Measurements from ENCODE around the gene CDK18.
"Not testable (repeated sequence)": the region's sequence is repeated elsewhere in the genome, so short reads cannot be mapped to it uniquely, and the experiment has no call there.

CDK18 gene

GRCh38 chr1:205481218-205481617 lies 23.3 kb upstream of the CDK18 start:
- DNase-seq (ENCODE audit: low read depth in 2 of 2): no peak

- DNase-seq (ENCODE audit: low read depth in 2 of 2): no peak
These were observed 22.8 kb upstream of the CDK18 start for GRCh38 chr1:205481629-205482151.

- DNase-seq (ENCODE audit: low read depth in 2 of 2): not testable (repeated sequence)
These were observed 21.9 kb upstream of the CDK18 start for GRCh38 chr1:205482587-205482986.

GRCh38 chr1:205483372-205483771 lies 21.1 kb upstream of the CDK18 start:
- DNase-seq (ENCODE audit: low read depth in 2 of 2): no peak

DNA sequence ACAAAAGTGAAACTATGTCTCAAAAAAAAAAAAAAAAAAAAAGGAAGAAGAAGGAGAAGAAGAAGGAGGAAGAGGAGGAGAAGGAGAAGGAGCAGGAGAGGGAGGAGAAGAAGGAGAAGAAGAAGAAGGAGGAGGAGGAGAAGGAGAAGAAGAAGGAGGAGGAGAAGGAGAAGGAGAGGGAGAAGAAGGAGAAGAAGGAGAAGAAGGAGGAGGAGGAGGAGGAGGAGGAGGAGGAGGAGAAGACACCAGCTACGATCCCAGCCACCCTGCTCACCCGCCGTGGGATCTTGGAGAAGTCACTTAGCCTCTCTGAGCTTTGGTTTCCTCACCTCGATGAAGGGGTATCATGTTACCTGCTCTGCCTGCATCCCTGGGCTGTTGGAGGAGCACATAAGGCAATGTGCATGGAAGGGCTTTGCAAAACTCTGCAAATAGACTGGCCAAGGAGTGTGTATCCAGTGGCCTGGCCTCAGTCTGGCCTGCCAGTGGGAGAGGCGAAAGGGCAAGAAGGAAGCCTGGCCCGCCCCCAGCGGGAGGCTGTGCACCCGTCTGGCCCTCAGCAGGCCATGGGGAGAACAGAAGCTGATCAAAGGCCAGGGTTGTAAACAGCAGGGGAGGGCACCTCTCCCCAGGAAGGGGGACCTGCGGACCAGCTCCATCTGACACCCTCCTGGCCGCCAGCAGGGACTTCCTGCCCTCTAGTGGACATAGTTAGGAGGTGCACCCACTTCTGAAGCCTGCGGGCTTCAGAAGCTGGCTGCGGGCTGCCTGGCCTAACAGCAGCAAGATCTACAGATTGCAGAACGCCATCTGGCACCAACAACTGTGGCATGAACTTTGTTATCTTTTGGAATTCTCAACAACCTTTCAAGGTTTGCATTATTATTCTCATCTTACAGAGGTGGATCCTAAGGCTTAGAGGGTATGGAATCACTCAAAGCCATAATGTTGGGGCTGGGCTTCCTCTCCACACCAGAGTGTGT lies 19.2 kb upstream of the CDK18 start:
- DNase-seq (ENCODE audit: low read depth in 2 of 2): peak in 1 of 2 experiments; percentile 20

DNA sequence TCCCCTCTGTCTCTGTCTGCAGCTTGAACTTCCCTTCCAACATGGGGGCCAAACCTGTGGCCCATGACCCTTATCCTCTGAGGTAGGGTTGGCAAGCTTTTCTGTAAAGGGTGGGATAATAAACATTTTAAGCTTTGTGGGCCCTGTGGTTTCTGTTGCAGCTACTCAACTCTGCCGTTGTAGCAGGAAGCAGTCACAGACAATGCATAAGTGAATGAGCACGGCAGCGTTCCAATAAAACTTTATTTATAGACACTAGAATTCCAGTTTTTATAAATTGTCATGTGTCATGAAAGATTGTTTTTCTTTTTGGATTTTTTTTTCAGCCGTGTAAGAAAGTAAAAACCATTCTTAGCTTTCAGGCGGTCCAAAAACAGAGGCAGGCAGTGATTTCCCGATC lies 18.2 kb upstream of the CDK18 start:
- no peak for DNase-seq (ENCODE audit: low read depth in 2 of 2)

GRCh38 chr1:205488074-205488723 lies 16.3 kb upstream of the CDK18 start:
- peak in 1 of 2 experiments; percentile 16 for DNase-seq (ENCODE audit: low read depth in 2 of 2)

DNA sequence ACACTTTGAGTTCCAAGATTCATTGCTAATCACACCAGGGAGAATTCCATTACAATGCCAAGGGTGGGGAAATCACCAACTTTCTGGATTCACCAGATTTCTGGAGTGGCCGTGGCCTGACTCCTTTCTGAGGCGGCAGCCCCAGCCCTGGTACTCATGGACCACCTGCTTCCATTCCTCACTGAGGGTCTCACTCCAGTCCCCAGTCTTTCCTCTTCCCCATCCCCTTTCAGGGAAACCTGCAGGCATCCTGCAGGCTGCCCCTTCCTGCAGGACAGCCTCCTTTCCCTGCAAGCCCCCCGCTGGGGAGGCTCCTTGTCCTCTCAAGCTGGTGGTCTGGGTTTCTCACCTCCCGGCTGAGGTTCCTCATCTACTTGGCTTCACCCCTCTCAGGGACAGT lies 12.7 kb upstream of the CDK18 start:
- DNase-seq (ENCODE audit: low read depth in 2 of 2): no peak

- DNase-seq (ENCODE audit: low read depth in 2 of 2): no peak
These were observed 12.2 kb upstream of the CDK18 start for GRCh38 chr1:205492201-205492667.

DNA sequence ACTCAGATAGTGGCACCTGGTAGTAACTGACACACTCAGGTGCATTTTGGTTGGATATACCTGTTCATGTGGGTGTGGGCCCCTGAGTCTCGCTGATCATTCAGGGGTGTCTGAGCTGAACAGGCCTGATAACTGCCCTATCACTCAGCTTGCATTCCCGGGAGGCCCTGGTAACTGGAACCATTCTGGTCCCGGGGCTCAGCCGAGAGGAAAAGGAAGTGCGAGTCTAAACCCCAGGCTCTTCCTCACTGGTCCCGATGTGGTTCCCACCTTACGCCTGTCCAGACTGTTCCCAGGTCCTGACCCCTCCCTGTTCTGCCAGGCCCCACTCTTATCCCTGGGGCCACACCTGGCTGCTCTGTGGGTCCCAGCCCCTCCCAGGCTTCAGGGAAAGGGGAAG lies 11.7 kb upstream of the CDK18 start:
- no peak for DNase-seq (ENCODE audit: low read depth in 2 of 2)

DNA sequence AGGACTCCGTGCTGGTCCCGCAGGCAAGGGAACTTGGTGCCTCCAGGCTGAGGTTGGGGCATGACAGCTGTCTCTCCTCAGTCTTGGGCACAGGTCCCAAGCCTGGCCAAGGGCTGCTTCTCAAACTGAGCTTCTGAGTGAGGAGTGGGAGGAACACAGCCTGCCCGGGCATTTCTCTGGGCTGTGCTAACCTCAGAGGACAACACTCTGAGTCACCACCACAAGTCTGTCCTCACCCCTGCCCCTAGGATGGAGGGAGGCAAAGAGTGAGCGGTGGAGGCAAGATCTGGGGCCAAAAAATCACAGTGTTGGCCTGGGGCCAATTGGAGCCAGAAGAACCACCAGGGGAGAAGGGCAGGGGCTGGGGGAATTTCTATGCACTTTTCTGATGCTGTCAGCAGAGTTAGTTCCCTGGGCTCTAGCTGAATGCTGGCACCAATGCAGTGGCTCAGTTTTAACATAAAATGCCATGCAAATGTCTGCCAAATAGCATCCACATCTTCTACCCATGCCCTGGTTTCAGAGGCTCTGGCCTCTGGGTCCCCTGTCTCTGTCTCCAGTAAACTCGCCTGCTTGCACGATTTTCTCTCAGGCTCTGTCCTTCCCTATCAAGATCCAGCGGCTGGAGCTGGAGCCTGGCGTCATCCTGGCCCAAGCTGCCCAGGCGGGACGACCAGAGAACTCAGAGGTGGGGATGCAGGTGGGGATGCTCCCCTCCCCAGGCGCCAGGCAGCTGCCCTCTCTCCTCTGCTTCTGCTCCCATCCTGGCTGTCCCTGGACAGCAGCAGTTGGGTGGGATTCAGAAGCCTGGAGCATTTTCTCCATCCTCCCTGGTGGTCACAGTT lies 11.0 kb upstream of the CDK18 start:
- no peak for DNase-seq (ENCODE audit: low read depth in 2 of 2)

- DNase-seq (ENCODE audit: low read depth in 2 of 2): no peak
These were observed 10.4 kb upstream of the CDK18 start for GRCh38 chr1:205494115-205494514.

DNA sequence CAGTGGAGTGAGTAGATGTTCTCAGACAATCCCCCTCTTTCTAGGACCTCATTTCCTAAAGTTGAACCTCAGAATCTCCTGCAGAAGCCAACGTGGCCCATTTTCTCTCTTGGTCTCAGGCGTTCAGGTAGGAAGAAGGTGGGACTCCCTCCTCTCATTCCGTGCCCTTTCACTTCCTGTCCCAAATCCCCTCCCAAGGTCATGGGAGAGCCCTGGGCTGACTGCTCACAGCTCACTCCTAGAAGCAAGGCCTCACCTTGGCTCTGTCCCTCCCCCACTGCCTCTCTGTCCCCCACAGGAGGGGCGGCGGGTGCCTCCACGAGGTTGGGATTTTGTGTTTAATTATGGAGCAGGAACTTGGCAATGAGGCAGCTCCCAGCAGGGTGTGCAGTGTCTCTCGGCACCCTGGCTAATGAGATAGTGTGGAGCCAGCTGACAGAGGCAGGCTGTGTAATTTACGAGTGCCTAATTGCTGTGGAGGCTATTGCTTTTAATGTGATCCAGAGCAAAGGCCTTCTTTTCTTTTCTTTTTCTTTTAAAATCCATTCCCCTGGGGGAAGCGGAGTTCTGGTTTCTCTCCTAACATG lies 9.1 kb upstream of the CDK18 start:
- DNase-seq (ENCODE audit: low read depth in 2 of 2): no peak

- no peak for DNase-seq (ENCODE audit: low read depth in 2 of 2)
These were observed 7.8 kb upstream of the CDK18 start for GRCh38 chr1:205496661-205497060.

GRCh38 chr1:205497351-205497750 lies 7.1 kb upstream of the CDK18 start:
- DNase-seq (ENCODE audit: low read depth in 2 of 2): no peak

DNA sequence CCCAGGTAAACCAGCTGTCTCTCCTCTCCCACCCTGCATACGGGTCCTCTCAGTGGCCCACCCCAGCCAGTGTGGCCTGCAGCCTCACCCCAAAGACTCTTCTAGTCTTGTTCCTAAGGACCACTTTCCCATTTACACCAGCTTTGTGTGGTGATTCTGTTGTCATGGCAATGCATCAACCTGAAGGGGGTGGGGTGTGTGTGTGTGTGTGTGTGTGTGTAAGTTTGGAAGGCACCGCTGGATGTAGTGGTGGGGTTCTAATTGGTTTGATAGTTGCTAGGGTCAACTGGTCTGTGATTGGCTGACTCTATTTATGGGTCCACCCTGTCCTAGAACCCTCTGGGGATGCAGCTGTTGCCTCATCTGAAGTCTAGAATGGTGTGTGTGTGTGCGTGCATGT lies 4.7 kb upstream of the CDK18 start:
- DNase-seq (ENCODE audit: low read depth in 2 of 2): no peak

DNA sequence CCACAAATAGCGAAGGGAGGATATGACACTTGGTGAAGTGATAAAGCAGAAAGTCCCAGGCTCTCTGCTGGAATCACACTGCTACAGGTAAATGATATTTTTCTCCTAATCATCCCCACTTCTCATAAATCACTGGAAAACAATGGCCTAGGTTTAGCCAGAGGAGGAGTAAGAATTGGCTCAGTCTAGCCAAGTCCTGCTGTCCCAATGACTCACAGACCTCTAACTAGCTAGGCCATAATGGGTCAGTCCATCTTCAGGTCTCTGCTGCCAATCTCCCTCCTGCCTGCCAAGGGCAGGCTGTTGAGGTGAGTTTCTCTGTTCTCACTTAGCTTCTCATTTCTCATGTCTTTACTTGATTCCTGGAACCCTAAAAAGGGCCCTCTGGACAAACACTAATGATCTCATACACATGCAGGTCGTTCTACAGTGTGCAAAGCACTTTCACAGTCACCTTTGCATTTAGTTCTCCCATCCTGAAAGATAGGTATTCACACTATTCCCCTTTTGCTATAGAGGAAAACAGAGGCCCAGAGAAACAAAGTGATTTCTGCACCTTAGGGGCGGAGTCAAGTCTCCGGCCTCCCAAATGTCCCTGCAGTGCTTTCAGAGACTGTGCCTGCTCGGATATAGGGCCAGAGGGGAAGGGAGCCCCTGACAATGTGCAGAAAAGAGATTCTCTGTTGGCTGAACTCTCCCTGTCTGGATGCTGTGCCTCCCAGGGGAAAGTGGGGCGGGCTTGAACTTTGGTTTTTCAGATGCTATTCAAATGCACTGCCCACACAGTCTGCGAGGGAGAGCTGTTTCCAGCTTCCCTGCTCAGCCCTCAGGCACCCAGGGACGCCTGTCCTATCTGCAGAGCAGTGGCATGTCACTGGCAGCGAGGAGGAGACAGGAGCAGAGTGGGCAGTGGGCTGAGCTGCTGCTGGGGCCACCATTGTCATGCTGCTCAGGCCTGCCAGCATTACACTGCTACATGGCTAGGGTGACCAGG lies 3.9 kb upstream of the CDK18 start:
- no peak for DNase-seq (ENCODE audit: low read depth in 2 of 2)

DNA sequence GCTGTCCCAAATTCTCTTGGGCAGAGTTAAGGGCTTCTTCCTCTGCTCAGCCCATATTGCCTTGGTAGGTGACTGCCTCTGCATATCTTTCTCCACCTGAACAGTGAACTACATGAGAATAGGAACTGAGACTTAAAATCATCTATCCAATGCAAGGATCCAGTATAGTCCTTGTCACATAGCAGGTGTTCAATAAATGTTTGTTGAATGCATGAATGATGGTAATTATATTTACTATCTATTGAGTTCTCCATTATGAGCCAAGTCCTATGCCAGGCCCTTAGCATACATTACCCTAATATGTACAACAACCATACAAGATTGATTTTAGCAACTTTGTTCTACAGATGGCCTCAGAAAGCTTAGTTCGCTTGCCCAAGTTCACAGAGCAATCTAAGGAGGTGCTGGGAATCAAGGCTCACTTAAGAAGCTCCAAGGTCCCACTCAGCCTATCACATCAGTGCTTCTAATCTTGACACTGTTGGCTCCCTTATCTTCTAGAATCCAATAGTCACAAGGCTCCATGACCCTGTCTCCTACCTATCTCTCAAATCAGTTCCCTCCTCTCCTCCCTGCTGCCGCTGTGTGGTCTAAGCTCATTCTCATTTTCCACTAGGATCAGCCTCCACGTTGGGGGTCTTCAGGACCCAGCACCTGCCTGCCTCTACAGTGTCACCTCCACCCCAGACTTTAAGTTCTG lies 2.2 kb upstream of the CDK18 start:
- DNase-seq (ENCODE audit: low read depth in 2 of 2): no peak

GRCh38 chr1:205502992-205503391 lies 1.5 kb upstream of the CDK18 start:
- no peak for DNase-seq (ENCODE audit: low read depth in 2 of 2)

Measured in fibroblast of skin of left quadriceps (primary cell).